Measurements from ENCODE around the gene CAPS2.

Gene CAPS2

DNA sequence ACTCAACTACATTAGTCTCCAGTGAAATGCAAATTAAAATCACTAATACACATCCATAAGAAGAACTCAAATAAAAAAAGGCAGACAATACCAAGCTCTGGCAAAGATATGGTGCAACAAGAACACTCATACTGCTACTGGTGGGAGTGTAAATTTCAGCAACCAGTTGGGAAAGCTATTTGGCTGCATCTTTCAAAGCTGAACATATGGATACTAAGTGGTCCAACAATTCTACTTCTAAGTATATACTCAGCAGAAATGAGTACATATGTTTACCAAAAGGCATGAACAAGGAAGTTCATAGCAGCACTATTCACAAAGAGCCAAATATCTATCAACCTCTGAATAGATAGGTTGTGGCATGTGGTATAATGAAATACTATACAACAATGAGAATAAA is 27.3 kb downstream of the CAPS2 start:
- DNase-seq: no peak

DNA sequence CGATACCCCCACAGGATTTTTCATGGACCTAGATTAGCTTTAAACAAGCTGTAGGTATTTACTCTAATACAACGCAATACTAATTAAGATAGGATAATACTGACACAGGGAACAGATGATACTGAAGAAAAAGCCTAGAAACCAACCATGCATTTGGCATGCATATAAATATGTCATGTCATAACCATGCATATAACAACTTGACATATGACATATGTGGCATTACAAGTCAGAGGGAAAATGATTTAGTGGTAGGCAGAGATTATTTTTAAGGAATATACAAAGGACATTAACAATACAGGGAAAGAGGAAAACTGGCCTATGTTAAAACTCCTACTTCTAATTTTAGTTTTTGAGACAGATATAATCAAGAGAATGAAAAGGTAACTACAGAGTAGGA is 27.9 kb downstream of the CAPS2 start:
- no peak for DNase-seq

DNA sequence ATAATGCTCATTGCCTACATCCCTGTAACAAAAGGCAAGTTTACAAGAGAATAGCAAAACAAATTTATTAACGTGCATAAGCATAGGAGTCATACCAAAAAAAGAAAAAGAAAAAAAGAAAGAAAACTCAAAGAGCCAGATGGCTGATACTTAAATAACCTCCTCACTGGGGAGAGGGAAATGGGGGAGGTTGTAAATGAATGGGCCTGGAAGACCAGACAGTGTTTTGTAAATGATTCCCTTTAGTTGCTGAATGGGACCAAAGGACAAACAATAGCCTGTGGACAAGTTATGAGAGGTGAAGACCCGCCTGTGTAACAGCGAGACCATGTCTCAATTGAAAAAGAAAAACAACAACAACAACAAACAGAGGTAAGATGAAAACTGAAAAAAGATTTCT is 35.3 kb downstream of the CAPS2 start:
- DNase-seq: no peak

DNA sequence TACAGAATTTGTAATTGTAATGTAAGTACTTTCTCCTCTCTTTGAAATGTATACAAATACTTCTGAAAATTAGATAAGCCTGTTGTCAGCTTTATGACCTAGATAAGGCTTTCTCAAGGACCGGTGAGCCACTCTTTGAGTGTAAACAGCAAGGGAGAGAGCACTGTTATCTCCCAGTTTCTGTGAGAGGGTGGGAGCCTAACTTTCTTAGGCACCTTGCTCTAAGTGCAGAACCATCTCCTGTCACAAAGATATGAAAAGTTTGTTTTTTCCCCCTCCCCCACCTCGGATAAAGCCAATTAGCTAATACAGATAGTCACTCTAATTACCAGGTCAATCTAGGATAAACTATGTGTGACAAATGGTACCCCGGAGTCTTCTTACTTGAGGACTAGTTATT is 35.8 kb downstream of the CAPS2 start:
- no peak for DNase-seq

DNA sequence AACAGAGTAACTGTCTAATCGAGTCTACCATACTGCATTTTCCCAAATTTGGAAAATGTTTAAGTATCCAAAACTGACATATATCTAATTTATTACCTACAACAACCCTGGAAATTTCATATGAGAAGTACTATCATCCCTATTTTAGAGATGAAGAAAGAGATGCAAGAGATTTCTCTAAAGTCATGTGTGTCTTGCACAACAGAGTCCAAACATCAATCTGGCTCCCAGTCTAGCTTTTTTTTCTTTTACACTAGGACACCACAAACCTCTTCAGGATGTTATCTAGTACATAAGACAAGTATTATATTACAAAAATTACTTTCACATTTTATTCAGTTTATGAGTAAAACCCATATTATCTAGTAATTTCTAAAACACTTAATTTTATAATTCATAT is 39.1 kb downstream of the CAPS2 start:
- DNase-seq: no peak

DNA sequence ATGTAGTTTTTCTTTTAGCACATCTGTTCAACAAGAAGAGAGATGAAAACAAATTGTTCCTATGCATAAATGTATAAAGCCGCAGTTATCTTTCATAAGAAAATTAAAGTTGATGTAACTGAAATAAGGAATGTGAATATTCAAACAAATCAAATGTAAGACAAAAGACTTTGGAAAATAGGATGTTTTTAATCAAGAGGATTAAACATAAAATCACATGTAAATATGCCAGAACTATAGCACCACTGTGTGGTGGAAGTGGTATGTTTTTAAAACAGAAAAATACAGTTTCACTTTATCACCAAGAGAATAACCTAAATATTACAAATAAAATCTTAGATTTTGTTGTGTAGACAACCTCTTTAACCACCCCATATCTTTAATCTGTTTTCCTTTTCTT is 40.4 kb downstream of the CAPS2 start:
- peak in 2 of 3 experiments; percentile 7 to 61 for DNase-seq

DNA sequence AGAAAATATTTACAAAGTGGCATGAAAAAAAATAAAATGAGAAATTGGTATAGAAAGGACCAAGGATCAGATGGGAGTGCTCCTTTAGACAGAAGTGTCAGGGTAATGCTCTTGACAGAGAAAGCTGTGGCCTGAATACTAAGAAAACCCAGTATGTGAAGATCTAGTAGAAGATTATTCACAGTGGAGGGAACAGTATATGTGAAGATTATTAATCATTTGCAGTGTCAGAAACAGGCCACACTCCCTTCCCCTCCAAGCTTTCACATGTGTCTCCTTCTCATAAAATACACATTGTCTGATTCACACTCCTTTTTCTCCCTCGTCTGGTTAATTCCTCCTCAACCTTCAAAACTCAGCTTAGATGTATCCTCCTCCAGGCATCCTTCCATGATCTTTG is 41.3 kb downstream of the CAPS2 start:
- no peak for DNase-seq

DNA sequence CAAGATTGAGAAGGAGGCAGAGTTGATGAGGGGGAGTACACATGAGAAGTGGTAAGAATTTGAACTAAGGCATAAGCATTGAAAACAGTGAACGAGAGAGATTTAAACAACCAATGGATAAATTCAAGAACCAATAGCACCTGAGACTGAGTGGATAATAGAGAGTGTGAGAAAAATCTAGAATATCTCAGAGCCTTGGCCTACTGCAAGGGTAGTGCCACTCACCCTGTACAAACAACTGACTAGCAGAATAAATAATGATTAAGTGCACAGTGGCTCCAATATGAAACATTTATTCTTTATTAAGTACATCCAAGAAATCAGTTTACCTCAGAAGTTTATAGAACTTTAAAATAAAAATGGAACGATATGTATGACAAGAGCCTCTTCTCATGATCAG is 54.4 kb downstream of the CAPS2 start:
- DNase-seq: no peak

DNA sequence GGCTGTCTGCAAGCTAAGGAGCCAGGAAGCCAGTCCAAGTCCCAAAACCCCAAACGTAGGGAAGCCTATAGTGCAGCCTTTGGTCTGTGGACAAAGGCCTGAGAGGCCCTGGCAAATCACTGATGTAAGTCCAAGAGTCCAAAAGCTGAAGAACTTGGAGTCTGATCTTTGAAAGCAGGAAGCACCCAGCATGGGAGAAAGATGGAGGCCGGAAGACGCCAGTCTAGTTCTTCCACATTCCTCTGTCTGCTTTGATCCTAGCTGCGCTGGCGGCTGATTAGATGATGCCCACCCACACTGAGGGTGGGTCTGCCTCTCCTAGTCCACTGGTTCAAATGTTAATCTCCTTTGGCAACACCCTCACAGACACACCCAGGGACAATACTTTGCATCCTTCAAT is 58.5 kb downstream of the CAPS2 start:
- no peak for DNase-seq

DNA sequence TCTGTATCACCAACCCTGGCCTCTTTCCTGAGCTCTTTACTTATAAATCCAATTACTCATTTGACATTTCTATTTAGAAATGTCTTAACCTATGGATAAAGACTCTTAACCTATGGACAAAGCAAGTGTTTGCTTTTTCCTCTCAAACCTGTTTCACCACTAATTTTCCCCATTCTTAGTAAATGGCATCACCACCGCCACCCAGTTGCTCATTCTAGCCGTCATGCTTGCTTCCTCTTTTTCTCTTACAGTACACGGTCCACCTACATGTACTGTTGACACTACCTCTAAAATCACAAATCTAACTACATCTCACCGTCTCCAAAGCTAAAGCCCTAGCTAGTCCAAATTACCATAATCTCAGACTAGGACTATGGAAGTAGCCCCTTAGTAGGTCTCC is 60.0 kb downstream of the CAPS2 start:
- DNase-seq: no peak

DNA sequence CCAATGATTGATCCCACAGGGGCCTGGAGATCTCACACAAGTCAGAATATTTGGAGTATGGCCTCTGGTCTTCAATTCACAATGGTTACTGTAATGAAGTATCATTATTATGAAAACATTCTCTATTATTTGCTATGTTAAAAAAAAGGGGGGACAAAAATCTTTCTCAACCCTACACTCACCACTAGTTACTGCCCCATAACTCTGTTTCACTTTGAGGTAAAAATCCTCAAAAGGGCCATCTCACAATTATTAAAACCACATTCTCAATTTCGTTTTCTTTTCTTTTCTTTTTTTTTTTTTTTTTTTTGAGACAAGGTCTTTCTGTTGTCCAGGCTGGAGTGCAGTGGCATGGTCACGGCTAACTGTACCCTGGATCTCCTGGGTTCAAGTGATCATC is 60.9 kb downstream of the CAPS2 start:
- no peak for DNase-seq

DNA sequence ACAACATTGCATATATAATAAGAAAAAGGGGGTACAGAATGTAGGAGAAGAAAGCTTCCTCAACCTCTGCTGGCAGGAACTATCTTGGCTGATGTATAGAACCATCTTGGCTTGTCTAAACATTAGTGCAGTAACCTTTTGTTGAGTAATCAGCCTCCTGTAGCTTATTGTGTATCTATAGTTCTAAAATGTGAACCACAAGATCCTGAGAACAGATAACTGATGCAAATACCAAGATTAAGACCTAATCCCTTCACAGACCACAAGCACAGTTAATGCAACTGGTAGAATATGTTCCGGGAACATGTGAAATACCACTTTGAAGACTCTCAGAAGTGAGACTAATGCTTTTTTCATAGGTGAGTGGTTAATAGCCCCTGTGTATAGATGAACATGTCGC is 69.8 kb downstream of the CAPS2 start:
- no peak for DNase-seq

DNA sequence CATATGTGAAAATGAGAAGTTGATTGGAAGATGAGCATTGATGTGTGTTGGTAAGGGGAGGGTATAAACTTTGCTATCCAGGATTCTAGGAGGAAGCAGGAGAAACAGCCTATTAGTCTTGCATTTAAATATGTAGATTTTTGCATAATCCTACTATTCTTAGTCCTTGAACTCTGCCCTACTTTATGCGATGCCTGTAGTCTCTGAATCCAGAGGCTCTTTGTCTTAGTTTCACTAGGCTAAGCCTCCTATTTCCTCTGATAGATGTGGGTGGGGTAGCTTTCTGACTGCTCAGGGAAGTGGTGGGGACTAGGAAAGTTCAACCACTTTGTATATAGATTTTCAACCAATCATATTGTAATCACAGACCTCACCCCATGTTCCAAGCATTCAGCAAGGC is 71.0 kb downstream of the CAPS2 start:
- no peak for DNase-seq

DNA sequence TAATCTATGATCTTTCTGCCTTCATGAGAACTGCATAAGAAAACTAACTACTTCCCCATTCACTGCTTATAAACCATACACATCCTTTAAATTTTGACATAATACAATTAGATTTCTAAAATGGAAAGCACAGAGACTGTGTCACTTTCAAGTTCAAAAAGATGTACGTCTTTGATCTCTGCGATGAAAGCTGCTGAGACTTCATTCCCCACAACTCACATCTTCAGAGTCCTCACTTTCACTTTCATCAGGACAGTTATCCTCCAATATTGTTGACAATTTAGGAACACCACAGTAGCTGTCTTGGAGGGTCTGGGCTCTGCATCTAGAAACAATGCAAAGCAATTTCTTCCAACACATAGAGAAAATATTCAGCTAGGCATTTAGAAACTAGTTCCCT is 72.6 kb downstream of the CAPS2 start:
- DNase-seq: no peak

DNA sequence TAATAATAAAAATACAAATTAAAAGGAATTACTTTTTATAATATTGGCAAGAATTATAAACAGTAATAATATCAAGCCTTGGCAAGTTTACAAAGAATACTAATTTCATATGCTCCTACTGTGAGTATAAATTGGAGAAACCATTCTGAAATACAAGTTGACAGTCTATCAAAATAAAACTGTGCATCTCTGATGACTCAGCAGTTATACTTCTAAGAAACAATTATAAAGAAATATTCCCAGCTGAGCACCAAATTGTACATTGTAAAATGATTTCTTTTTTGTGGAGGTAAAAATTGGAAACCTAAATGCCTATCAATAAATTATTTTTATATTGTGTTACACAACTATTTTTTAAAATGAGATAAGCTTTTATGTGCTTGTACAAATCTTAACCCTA is 85.0 kb downstream of the CAPS2 start:
- no peak for DNase-seq

DNA sequence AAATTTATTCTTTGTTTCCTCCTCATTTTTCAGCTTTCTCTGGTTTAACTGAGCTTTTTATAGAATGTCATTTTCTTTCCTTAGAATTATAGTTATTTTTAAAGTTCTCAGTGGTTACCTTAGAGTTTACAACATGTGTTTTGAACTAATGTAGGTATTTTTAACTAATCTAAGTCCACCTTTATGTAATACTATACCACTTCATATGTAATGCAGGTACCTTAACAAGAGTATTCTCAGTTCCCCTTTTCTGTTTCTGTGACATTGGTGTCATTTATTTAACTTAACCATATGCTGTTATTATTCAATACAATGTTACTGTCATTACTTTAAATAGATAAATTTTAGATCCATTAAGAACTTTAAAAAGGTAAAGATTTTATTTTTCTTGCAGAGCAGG is 90.1 kb downstream of the CAPS2 start:
- no peak for DNase-seq

DNA sequence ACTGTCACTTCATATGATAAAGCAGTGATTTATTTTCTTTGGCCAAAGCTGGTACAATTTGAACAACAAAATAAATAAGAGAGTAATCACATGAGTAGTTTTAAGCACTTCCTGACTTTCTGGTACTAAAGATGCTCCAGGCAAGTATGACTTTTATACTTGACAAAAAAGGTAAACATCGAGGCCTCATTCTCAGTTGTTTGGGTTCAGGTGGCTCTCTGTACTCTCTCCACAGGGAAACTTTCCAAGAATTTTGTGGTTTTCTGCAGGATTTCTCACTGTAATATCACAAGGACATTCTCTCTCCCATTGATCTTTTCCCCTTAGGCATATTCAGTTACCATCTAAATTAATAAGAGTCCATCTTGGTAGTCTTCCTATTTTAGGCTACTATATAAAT is 93.9 kb downstream of the CAPS2 start:
- peak in 1 of 3 experiments; percentile 39 for DNase-seq

DNA sequence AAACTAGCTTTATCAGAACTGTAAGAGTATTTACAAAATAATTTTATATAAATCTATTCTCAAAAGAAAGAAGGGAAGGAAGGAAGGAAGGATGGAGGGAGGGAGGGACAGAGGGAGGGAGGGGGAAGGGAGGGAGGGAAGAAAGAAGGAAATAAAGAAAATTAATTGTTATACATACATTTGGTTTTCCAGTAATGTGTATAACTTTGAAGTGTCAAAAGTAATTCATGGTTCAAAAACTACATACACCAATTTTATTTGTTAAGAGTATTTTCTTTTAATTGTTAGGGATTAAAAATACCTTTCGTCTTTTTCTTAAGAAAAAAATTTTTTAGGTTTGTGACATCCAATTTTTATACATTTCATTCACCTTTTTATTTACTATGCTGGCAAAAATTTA is 103.0 kb downstream of the CAPS2 start:
- no peak for DNase-seq
